Stomach (tissue), 4 donors: ENCODE measurements around the gene NAGK.

Experiments used
- CTCF ChIP-seq, 7 experiments: fragments of 450-650 bp in 4 of 7; fragments of 200-600 bp in 3 of 7; sonication (generic) in 3 of 7; IDR thresholded peaks; one replicate each; pipeline ENCODE4 v1.5.1; 2016 to 2019; ENCODE audit warnings: antibody characterized with exemption in 7 of 7, control low read depth in 2 of 7, mild to moderate bottlenecking in 1 of 7
- POLR2A ChIP-seq, 4 donors: fragments of 450-650 bp; IDR thresholded peaks; one replicate each; pipeline ENCODE4 v1.6.1; 2016; ENCODE audit warnings: antibody characterized with exemption in 4 of 4, control low read depth in 2 of 4, mild to moderate bottlenecking in 1 of 4, moderate library complexity in 1 of 4

GRCh38 chr2:71067567-71068217, 756 bp upstream of the NAGK start:
- TF ChIP-seq CTCF (IDR thresholded peaks at IDR 0.05) = no peak
- no peak for TF ChIP-seq POLR2A (IDR thresholded peaks at IDR 0.05)
